Measurements from ENCODE around the gene E2F2. TPM values are rescaled to one million over a fixed set of nuclear protein-coding genes. Genes with fewer than 3 reads are reported as not detected.

The E2F2 gene
- total and polyA plus RNA-seq, 2 of the 4 experiments (the other 2 are of a cell fraction) = 0.36 to 0.51 TPM

GRCh38 chr1:23557471-23558124 is 26.6 kb upstream of the E2F2 start (continued):
- TF ChIP-seq MAFK (IDR thresholded peaks at IDR 0.05; ENCODE audit: low read depth, low read length) (no peak), RFX5 (IDR thresholded peaks at IDR 0.05; ENCODE audit: low read depth, low read length) (no peak), CEBPB (IDR thresholded peaks at IDR 0.05; ENCODE audit: low read depth, low read length) (no peak)

- no peaks in the 10 kb centered on the region for H3K27me3 ChIP-seq (ENCODE audit: control insufficient read depth, insufficient read depth, low read length)
- H3K14ac ChIP-seq (replicated peaks; ENCODE audit: low read depth, low read length) = peak overlapping the region; percentile 96
- in situ Hi-C loops (cut with MboI; ENCODE audit: low sequenced_read_pairs) (no loop called here), dilution Hi-C loops (cut with HindIII; ENCODE audit: low sequenced_read_pairs, unreplicated experiment) (no loop called here), intact Hi-C loops (cut with micrococcal nuclease) (loop anchor here (5.0 kb wide), 1 partner anchor 135 kb away; the partner anchor contains the start of gene RPL11)
- H3K56ac ChIP-seq (ENCODE audit: extremely low read depth, insufficient read depth, low read length) = peak overlapping the region; percentile 76
- peak overlapping the region; percentile 62 for H3K27ac ChIP-seq (ENCODE audit: insufficient read depth, low read length)
- H2BK15ac ChIP-seq (ENCODE audit: low read depth, low read length) = peak overlapping the region; percentile 11; the same call in 1 of the 3 replicates
- no CpG with 5 or more reads among the region's 4 CpGs for WGBS, 2 experiments (ENCODE audit: extremely low coverage in 2 of 2, insufficient read length in 1 of 2)
- H3K4me3 ChIP-seq (ENCODE audit: insufficient read depth, low read depth, low read length) = peak overlapping the region; percentile 76
- H2BK120ac ChIP-seq (ENCODE audit: low read depth, low read length) = peak overlapping the region; percentile 90
- no peaks in the 10 kb centered on the region for H3K9me3 ChIP-seq (ENCODE audit: control insufficient read depth, insufficient read depth, low read length)
- H4K5ac ChIP-seq (ENCODE audit: low read depth, low read length) = peak overlapping the region; percentile 3
- H3K79me1 ChIP-seq (ENCODE audit: low read depth in 1 of 2, low read length in 2 of 2) = peaks cover 7 to 52% of the 10 kb centered on the region in 2 experiments; a peak in 3 of 4 replicates
- H2AFZ ChIP-seq (replicated peaks; ENCODE audit: low read length, poor library complexity) = no peak overlapping the region
- ATAC-seq (ENCODE audit: low read depth) (no peak), DNase-seq (peak; percentile 86)
- peak overlapping the region; percentile 49 to 89 for H4K8ac ChIP-seq (ENCODE audit: low read depth in 2 of 2, low read length in 2 of 2)
- peaks cover 37% of the 10 kb centered on the region for H3K4me1 ChIP-seq (ENCODE audit: control insufficient read depth, insufficient read depth, low read length)
- peak overlapping the region; percentile 76 for H2AK9ac ChIP-seq (replicated peaks; ENCODE audit: low read depth, low read length, poor library complexity)
- H3K9ac ChIP-seq (ENCODE audit: low read depth, low read length) = peak overlapping the region; percentile 99
- peak overlapping the region; percentile 96 for H4K91ac ChIP-seq (ENCODE audit: insufficient read depth, low read depth, low read length)
- peak overlapping the region; percentile 52 for H2AK5ac ChIP-seq (ENCODE audit: low read depth, low read length)
- BruUV-seq (replicated peaks) = no TSS peak
- peak overlapping the region; percentile 98 for H3K23ac ChIP-seq (ENCODE audit: low read depth, low read length)
- CTCF ChIA-PET = interaction anchor here (9.4 kb wide), 1 partner anchor 79 kb away, joined by 67 read pairs; no protein-coding TSS in a partner anchor
- peak overlapping the region; percentile 93 for H3K4me2 ChIP-seq (ENCODE audit: low read depth, low read length)
- peak overlapping the region; percentile 79 for H2BK20ac ChIP-seq (ENCODE audit: low read depth, low read length)
- peak overlapping the region; percentile 85 for H2BK5ac ChIP-seq (ENCODE audit: low read depth, low read length, poor library complexity, severe bottlenecking)
- peak overlapping the region; percentile 45 for H3K18ac ChIP-seq (ENCODE audit: low read depth, low read length)
- peak overlapping the region; percentile 95 for H3K4ac ChIP-seq (ENCODE audit: low read depth, low read length)
- H4K20me1 ChIP-seq (ENCODE audit: insufficient read depth, low read length) = peaks cover 42% of the 10 kb centered on the region
- POLR2A ChIA-PET (ENCODE audit: unreplicated experiment) = interaction anchor here (2.5 kb wide), 1 partner anchor 78 kb away, joined by 9 read pairs; no protein-coding TSS in a partner anchor
- H3K36me3 ChIP-seq (ENCODE audit: control insufficient read depth, insufficient read depth, low read length) = peaks cover 16% of the 10 kb centered on the region
- H3K9me1 ChIP-seq (ENCODE audit: insufficient read depth, low read length) = peaks cover 6% of the 10 kb centered on the region; the same call in 1 of the 2 replicates
- TF ChIP-seq CEBPB (IDR thresholded peaks at IDR 0.05; ENCODE audit: low read depth, low read length) (peak; percentile 38; the same call in 1 of the 2 replicates), POLR2A (IDR thresholded peaks at IDR 0.05; ENCODE audit: low read depth, low read length) (peak; percentile 95), MAFK (IDR thresholded peaks at IDR 0.05; ENCODE audit: low read depth, low read length) (no peak), BHLHE40 (IDR thresholded peaks at IDR 0.05; ENCODE audit: low read depth, low read length) (0 out of 2 replicates have a peak, but pooled peaks have one; percentile 2), FOS (IDR thresholded peaks at IDR 0.05; ENCODE audit: low read depth, low read length) (peak; percentile 15; the same call in 1 of the 2 replicates), RAD21 (IDR thresholded peaks at IDR 0.05; ENCODE audit: low read length) (no peak), SMC3 (IDR thresholded peaks at IDR 0.05; ENCODE audit: low read depth, low read length) (peak; percentile 29; the same call in 1 of the 2 replicates), NFE2L2 (IDR thresholded peaks at IDR 0.05; ENCODE audit: low read depth, low read length) (0 out of 2 replicates have a peak, but pooled peaks have one; percentile 16), MAZ (IDR thresholded peaks at IDR 0.05; ENCODE audit: borderline replicate concordance, low read depth, low read length) (peak; percentile 49)
- TF ChIP-seq, protein P1, sequence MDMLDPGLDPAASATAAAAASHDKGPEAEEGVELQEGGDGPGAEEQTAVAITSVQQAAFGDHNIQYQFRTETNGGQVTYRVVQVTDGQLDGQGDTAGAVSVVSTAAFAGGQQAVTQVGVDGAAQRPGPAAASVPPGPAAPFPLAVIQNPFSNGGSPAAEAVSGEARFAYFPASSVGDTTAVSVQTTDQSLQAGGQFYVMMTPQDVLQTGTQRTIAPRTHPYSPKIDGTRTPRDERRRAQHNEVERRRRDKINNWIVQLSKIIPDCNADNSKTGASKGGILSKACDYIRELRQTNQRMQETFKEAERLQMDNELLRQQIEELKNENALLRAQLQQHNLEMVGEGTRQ (IDR thresholded peaks at IDR 0.05; ENCODE audit: low read depth, low read length) = peak; percentile 6
Measured at GRCh38 chr1:23556635-23557470, 25.8 kb upstream of the E2F2 start.

All from IMR-90 (cell line).